ENCODE data around the gene HIRA.
"Not testable (repeated sequence)": the region's sequence is repeated elsewhere in the genome, so short reads cannot be mapped to it uniquely, and the experiment has no call there.

Gene HIRA

DNA sequence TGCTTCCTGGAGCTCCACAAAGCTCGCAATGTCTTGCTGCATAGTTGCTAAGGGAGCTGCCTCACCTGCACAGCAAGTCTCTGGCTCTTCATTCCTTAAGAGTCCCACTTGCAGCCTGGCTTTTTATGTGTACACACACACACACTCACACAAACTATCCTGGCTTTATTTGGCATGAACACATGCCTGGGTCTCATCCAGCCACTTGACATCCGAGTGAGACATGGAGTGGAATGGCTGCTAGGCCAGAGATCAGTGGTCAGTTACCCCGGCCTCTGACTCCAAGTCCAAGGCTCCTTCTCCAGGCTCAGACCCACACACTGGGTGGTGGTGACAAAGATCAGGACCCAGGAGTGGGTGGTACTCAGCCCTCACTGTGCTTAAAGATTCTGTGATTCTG lies 102.1 kb downstream of the HIRA start:
- FAIRE-seq: no peak

GRCh38 chr22:19325296-19325948 lies 106.1 kb downstream of the HIRA start:
- TF ChIP-seq POLR2A (IDR thresholded peaks at IDR 0.05; ENCODE audit: low read depth, low read length): no peak
- no peak for FAIRE-seq

More for the DNA sequence above, 102.1 kb downstream of the HIRA start:
- no peak for TF ChIP-seq TAF1 (IDR thresholded peaks at IDR 0.05; ENCODE audit: borderline replicate concordance, low read depth, low read length)
- TF ChIP-seq POLR2A (IDR thresholded peaks at IDR 0.05; ENCODE audit: low read depth, low read length): no peak
- TF ChIP-seq POLR2AphosphoS5 (IDR thresholded peaks at IDR 0.05; ENCODE audit: low read depth, low read length): no peak
- DNase-seq (ENCODE audit: insufficient read length): no peak

GRCh38 chr22:19323420-19323819 lies 108.1 kb downstream of the HIRA start:
- DNase-seq (ENCODE audit: insufficient read length); FAIRE-seq: not testable (repeated sequence)

More at GRCh38 chr22:19325296-19325948, 106.1 kb downstream of the HIRA start:
- no peak for DNase-seq (ENCODE audit: insufficient read length)

GRCh38 chr22:19321757-19322156 lies 109.8 kb downstream of the HIRA start:
- TF ChIP-seq TAF1 (IDR thresholded peaks at IDR 0.05; ENCODE audit: borderline replicate concordance, low read depth, low read length) (no peak), POLR2AphosphoS5 (IDR thresholded peaks at IDR 0.05; ENCODE audit: low read depth, low read length) (no peak), POLR2A (IDR thresholded peaks at IDR 0.05; ENCODE audit: low read depth, low read length) (no peak)
- FAIRE-seq (no peak), DNase-seq (ENCODE audit: insufficient read length) (no peak)

DNA sequence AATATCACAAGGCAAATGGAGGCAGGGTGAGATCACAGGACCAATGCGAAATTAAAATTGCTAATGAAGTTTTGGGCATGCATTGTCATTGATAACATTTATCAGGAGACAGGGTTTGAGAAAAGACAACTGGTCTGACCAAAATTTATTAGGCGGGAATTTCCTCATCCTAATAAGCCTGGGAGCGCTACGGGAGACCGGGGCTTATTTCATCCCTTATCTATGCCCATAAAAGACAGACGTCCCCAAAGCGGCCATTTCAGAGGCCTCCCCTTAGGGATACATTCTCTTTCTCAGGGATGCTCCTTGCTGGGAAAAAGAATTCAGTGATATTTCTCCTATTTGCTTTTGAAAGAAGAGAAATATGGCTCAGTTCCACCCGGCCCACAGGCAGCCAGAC lies 111.4 kb downstream of the HIRA start:
- not testable (repeated sequence) for FAIRE-seq; DNase-seq (ENCODE audit: insufficient read length)

DNA sequence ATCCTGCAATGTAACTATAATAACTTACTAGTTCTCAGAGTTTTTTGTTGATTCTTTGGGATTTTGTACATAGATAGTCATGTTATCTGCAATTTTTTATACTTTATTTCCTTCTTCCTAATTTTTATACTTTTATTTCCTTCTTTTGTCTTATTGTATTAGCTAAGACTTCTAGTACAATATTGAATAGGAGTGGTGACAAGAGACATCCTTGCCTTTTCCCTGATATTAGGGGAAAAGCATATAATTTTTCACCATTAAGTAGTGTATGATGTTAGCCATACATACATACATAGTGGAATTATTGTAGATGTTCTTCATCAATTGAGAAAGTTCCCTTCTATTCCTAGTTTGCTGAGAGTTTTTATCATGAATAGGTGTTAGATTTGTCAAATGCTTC lies 112.3 kb downstream of the HIRA start:
- TF ChIP-seq TAF1 (IDR thresholded peaks at IDR 0.05; ENCODE audit: borderline replicate concordance, low read depth, low read length): no peak
- no peak for TF ChIP-seq POLR2A (IDR thresholded peaks at IDR 0.05; ENCODE audit: low read depth, low read length)
- no peak for TF ChIP-seq POLR2AphosphoS5 (IDR thresholded peaks at IDR 0.05; ENCODE audit: low read depth, low read length)
- DNase-seq (ENCODE audit: insufficient read length) (no peak), FAIRE-seq (no peak)

- FAIRE-seq: no peak
- no peak for DNase-seq (ENCODE audit: insufficient read length)
- no peak for TF ChIP-seq TAF1 (IDR thresholded peaks at IDR 0.05; ENCODE audit: borderline replicate concordance, low read depth, low read length)
- no peak for TF ChIP-seq POLR2A (IDR thresholded peaks at IDR 0.05; ENCODE audit: low read depth, low read length)
- no peak for TF ChIP-seq POLR2AphosphoS5 (IDR thresholded peaks at IDR 0.05; ENCODE audit: low read depth, low read length)
Observed at GRCh38 chr22:19317865-19318264, 113.7 kb downstream of the HIRA start.

DNA sequence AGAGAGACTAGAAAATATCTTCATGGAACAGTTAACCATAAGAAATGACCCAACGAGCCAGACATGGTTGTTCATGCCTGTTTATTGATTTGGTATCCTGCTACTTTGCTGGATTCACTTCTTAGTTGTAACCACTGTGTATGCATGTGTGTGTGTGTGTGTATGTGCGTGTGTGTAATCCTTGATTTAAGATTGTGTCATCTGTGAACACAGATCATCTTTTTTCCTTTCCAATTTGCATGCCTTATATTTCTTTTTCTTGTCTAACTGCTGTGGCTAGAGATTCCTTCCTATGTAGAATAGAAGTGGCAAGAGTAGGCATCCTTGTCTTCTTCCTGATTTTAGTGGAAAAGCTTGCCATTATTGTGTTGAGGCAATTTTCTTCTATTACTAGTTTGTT lies 123.7 kb downstream of the HIRA start:
- TF ChIP-seq POLR2AphosphoS5 (IDR thresholded peaks at IDR 0.05; ENCODE audit: low read depth, low read length) (no peak), POLR2A (IDR thresholded peaks at IDR 0.05; ENCODE audit: low read depth, low read length) (no peak), TAF1 (IDR thresholded peaks at IDR 0.05; ENCODE audit: borderline replicate concordance, low read depth, low read length) (no peak)
- FAIRE-seq: no peak
- no peak for DNase-seq (ENCODE audit: insufficient read length)

- DNase-seq (ENCODE audit: insufficient read length); FAIRE-seq: not testable (repeated sequence)
Observed at GRCh38 chr22:19306535-19306934, 125.0 kb downstream of the HIRA start.

- FAIRE-seq (no peak), DNase-seq (ENCODE audit: insufficient read length) (no peak)
- TF ChIP-seq POLR2AphosphoS5 (IDR thresholded peaks at IDR 0.05; ENCODE audit: low read depth, low read length) (no peak), POLR2A (IDR thresholded peaks at IDR 0.05; ENCODE audit: low read depth, low read length) (no peak), TAF1 (IDR thresholded peaks at IDR 0.05; ENCODE audit: borderline replicate concordance, low read depth, low read length) (no peak)
Observed at GRCh38 chr22:19304547-19304946, 127.0 kb downstream of the HIRA start.

DNA sequence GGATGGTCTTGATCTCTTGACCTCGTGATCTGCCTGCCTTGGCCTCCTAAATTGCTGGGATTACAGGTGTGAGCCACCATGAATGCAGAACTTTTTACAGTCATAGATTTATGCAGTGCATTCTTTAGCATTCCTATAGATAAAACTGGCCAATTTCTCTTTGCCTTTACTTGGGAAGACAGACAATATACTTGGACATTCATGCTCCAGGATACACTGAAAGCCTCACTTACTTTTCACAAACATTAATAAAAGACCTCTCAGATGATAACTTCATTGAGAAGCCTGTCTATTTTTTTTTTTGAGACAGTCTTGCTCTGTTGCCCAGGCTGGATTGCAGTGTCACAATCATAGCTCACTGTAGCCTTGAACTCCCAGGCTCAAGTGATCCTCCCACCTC lies 127.7 kb downstream of the HIRA start:
- no peak for DNase-seq (ENCODE audit: insufficient read length)
- FAIRE-seq: no peak
- TF ChIP-seq POLR2AphosphoS5 (IDR thresholded peaks at IDR 0.05; ENCODE audit: low read depth, low read length): no peak
- no peak for TF ChIP-seq TAF1 (IDR thresholded peaks at IDR 0.05; ENCODE audit: borderline replicate concordance, low read depth, low read length)
- TF ChIP-seq POLR2A (IDR thresholded peaks at IDR 0.05; ENCODE audit: low read depth, low read length): no peak

GRCh38 chr22:19295733-19296132 lies 135.8 kb downstream of the HIRA start:
- no peak for DNase-seq (ENCODE audit: insufficient read length)
- no peak for FAIRE-seq
- TF ChIP-seq POLR2AphosphoS5 (IDR thresholded peaks at IDR 0.05; ENCODE audit: low read depth, low read length) (no peak), TAF1 (IDR thresholded peaks at IDR 0.05; ENCODE audit: borderline replicate concordance, low read depth, low read length) (no peak), POLR2A (IDR thresholded peaks at IDR 0.05; ENCODE audit: low read depth, low read length) (no peak)

GRCh38 chr22:19292458-19293230 lies 138.9 kb downstream of the HIRA start:
- DNase-seq (ENCODE audit: insufficient read length) (no peak), FAIRE-seq (no peak)
- no peak for TF ChIP-seq POLR2AphosphoS5 (IDR thresholded peaks at IDR 0.05; ENCODE audit: low read depth, low read length)
- no peak for TF ChIP-seq POLR2A (IDR thresholded peaks at IDR 0.05; ENCODE audit: low read depth, low read length)
- no peak for TF ChIP-seq TAF1 (IDR thresholded peaks at IDR 0.05; ENCODE audit: borderline replicate concordance, low read depth, low read length)
